Measurements from ENCODE around the gene FBXL5.

The FBXL5 gene

GRCh38 chr4:15655223-15656037 is at the start of gene FBXL5:
Gene FBXL5 (minus strand): TSS chr4:15655357. CDS start chr4:15655287, 70 bp downstream.
- peak; percentile 89 for DNase-seq

GRCh38 chr4:15704129-15704528 is 49.0 kb upstream of the FBXL5 start:
- no peak for DNase-seq

- no peak for DNase-seq
Observed at GRCh38 chr4:15703439-15703838, 48.3 kb upstream of the FBXL5 start.

- no peak for DNase-seq
Observed at GRCh38 chr4:15702941-15703403, 47.8 kb upstream of the FBXL5 start, which contains the start of gene BST1. Gene BST1 (plus strand): TSS chr4:15703065. CDS start chr4:15703145, 80 bp downstream.

- DNase-seq = no peak
Observed at GRCh38 chr4:15696866-15697265, 41.7 kb upstream of the FBXL5 start.

GRCh38 chr4:15695729-15696128 is 40.6 kb upstream of the FBXL5 start:
- no peak for DNase-seq

- DNase-seq = no peak
Observed at GRCh38 chr4:15695240-15695699, 40.1 kb upstream of the FBXL5 start.

GRCh38 chr4:15694431-15694830 is 39.3 kb upstream of the FBXL5 start:
- DNase-seq = no peak

- DNase-seq = no peak
Observed at GRCh38 chr4:15692602-15693001, 37.4 kb upstream of the FBXL5 start.

GRCh38 chr4:15691346-15692135 is 36.4 kb upstream of the FBXL5 start:
- peak; percentile 1 for DNase-seq

GRCh38 chr4:15690020-15690809 is 35.1 kb upstream of the FBXL5 start:
- no peak for DNase-seq

- no peak for DNase-seq
Observed at GRCh38 chr4:15689540-15689939, 34.4 kb upstream of the FBXL5 start.

- DNase-seq = no peak
Observed at GRCh38 chr4:15688051-15688450, 32.9 kb upstream of the FBXL5 start.

- DNase-seq = no peak
Observed at GRCh38 chr4:15684498-15684897, 29.3 kb upstream of the FBXL5 start.

- no peak for DNase-seq
Observed at GRCh38 chr4:15683143-15683495, 28.0 kb upstream of the FBXL5 start.

GRCh38 chr4:15682242-15683142 is 27.3 kb upstream of the FBXL5 start:
- DNase-seq = no peak

GRCh38 chr4:15681372-15682241 is 26.4 kb upstream of the FBXL5 start, which contains the start of gene FAM200B:
Gene FAM200B (plus strand): TSS chr4:15681827. CDS start chr4:15686978, 5,151 bp downstream.
- peak; percentile 97 for DNase-seq

GRCh38 chr4:15681067-15681371 is 25.9 kb upstream of the FBXL5 start:
- no peak for DNase-seq

- DNase-seq = peak; percentile 71
Observed at GRCh38 chr4:15677507-15677988, 22.4 kb upstream of the FBXL5 start.

GRCh38 chr4:15676899-15677298 is 21.7 kb upstream of the FBXL5 start:
- no peak for DNase-seq

GRCh38 chr4:15676039-15676438 is 20.9 kb upstream of the FBXL5 start:
- DNase-seq = no peak
